HepG2 (cell line): Measurements from ENCODE around the gene CTSZ. TPM values are rescaled to one million over a fixed set of nuclear protein-coding genes. Genes with fewer than 3 reads are reported as not detected.

Experiments used
- CREM ChIP-seq, 2 experiments: sonication (generic) in 1 of 2; formaldehyde crosslinking in 1 of 2; IDR thresholded peaks; 2 replicates each; pipeline versions ENCODE4 v1.4.0 to v1.6.1; 2016 to 2020; ENCODE audit warnings: antibody characterized with exemption in 1 of 2, mild to moderate bottlenecking in 1 of 2, missing genetic modification reagents in 1 of 2
- DPF2 ChIP-seq: sonication (generic); formaldehyde crosslinking; IDR thresholded peaks from 2 replicates; pipeline ENCODE4 v1.4.0; 2020; ENCODE audit warnings: mild to moderate bottlenecking, low read depth, missing genetic modification reagents, borderline replicate concordance
- NFIB ChIP-seq: sonication (generic); formaldehyde crosslinking; IDR thresholded peaks from 2 replicates; pipeline ENCODE4 v1.9.0; 2021; ENCODE audit warnings: missing genetic modification reagents, mild to moderate bottlenecking, borderline replicate concordance
- NR2F6 ChIP-seq, 2 experiments: IDR thresholded peaks; 2 replicates each; pipeline ENCODE4 v1.6.1; 2016; ENCODE audit warnings: antibody characterized with exemption in 1 of 2, mild to moderate bottlenecking in 1 of 2
- PHF8 ChIP-seq: sonication (generic); formaldehyde crosslinking; IDR thresholded peaks from 2 replicates; pipeline ENCODE4 v1.5.0; 2020; ENCODE audit warnings: missing genetic modification reagents
- SMAD1 ChIP-seq: sonication (generic); formaldehyde crosslinking; IDR thresholded peaks from 2 replicates; pipeline ENCODE4 v1.4.0; 2020; ENCODE audit warnings: missing genetic modification reagents, low read depth, mild to moderate bottlenecking, borderline replicate concordance
- THYN1 ChIP-seq: sonication (generic); formaldehyde crosslinking; IDR thresholded peaks from 2 replicates; pipeline ENCODE4 v1.8.1; 2023; ENCODE audit warnings: low read depth, mild to moderate bottlenecking, moderate library complexity, missing genetic modification reagents, borderline replicate concordance
- ZNF563 ChIP-seq: sonication (generic); formaldehyde crosslinking; IDR thresholded peaks from 2 replicates; pipeline ENCODE4 v1.8.0; 2022; ENCODE audit warnings: mild to moderate bottlenecking, moderate library complexity, missing genetic modification reagents
- ZNF891 ChIP-seq: sonication (generic); formaldehyde crosslinking; IDR thresholded peaks from 2 replicates; pipeline ENCODE4 v1.5.0; 2020; ENCODE audit warnings: mild to moderate bottlenecking, missing genetic modification reagents
- polyA plus RNA-seq, 8 experiments: library from polyadenylated mRNA; depleted of rRNA in 3 of 8; stranded (reverse) in 7 of 8; unstranded in 1 of 8; fragments of >200 nt; fragmentation: Illumina TruSeq in 4 of 8; extraction: Trizol in 4 of 8; gene quantifications; 2 replicates each; pipeline versions ENCODE4 v1.2.1 to v1.2.3, GENCODE V29; 2011 to 2016; ENCODE audit warnings: low read depth in 4 of 8, missing spikeins in 1 of 8, mixed read lengths in 1 of 8; ENCODE audit not compliant: insufficient read depth in 1 of 8
- total RNA-seq, 5 experiments: library from RNA; depleted of rRNA; stranded (reverse); fragments of >200 nt; fragmentation: Illumina TruSeq; extraction: Trizol; gene quantifications; 2 replicates each; pipeline ENCODE4 v1.2.3, GENCODE V29; 2016; ENCODE audit warnings: low read depth in 1 of 5
- TF ChIP-seq, protein P1 (sequence below): sonication (generic); formaldehyde crosslinking; IDR thresholded peaks from 2 replicates; pipeline ENCODE4 v1.5.1; 2020; ENCODE audit warnings: missing genetic modification reagents, mild to moderate bottlenecking, borderline replicate concordance
- TF ChIP-seq, protein P2 (sequence below): sonication (generic); formaldehyde crosslinking; IDR thresholded peaks from 2 replicates; pipeline ENCODE4 v1.8.1; 2022; ENCODE audit warnings: mild to moderate bottlenecking, missing genetic modification reagents
- TF ChIP-seq, protein P3 (sequence below): sonication (generic); formaldehyde crosslinking; IDR thresholded peaks from 2 replicates; pipeline ENCODE4 v1.4.0; 2020; ENCODE audit warnings: missing genetic modification reagents
- TF ChIP-seq, protein P4 (sequence below): IDR thresholded peaks from 2 replicates; pipeline ENCODE4 v1.6.1; 2012; ENCODE audit warnings: inconsistent platforms
- TF ChIP-seq, protein P5 (sequence below): sonication (generic); formaldehyde crosslinking; IDR thresholded peaks from 2 replicates; pipeline ENCODE4 v1.5.1; 2020; ENCODE audit warnings: missing genetic modification reagents, mild to moderate bottlenecking, borderline replicate concordance
- TF ChIP-seq, protein P6 (sequence below): sonication (generic); formaldehyde crosslinking; IDR thresholded peaks from 2 replicates; pipeline ENCODE4 v1.4.0; 2020; ENCODE audit warnings: mild to moderate bottlenecking, missing genetic modification reagents, borderline replicate concordance

CTSZ gene
- total and polyA plus RNA-seq, 2 of the 13 experiments (the other 11 are each of a cell fraction or from before 2014, with no cell fraction given) = 0.33 TPM; not detected in 1

DNA sequence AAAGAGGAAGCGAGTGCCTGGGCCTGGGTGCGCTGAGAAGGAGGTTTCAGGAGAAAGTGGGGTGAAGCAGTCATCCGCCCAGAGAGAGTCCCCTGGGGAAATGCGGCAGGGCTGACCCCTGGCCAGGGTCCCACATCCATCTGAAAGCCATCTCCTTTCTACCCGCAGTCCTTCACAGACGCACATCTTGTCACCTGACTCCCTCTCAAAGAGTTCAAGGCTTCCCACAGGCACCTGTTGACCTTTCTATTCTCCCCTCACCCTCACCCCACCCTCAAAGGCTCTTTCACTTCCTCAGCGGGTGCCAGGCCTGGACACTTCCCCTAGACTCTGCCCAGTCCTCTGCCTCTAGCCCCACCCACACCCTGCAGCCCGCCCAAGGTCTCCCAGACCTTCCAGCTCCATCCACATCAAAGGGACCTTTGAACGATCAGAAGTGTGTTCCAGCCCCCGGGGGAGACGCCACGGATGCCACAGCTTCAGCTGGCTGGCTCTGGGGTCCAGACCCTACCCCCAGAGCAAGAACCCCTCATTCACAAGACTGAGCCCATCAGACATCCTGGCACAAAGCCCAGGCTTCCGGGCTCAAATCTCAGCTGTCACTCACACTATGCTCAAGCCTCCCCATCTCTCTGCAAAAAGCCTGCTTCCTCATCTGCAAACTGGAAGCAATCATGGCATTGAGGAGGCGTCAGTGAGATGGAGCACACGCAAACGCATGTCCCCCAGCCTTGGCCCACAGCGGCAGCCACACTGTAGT is 2.1 kb downstream of the CTSZ start (continued):
- TF ChIP-seq, protein P1, sequence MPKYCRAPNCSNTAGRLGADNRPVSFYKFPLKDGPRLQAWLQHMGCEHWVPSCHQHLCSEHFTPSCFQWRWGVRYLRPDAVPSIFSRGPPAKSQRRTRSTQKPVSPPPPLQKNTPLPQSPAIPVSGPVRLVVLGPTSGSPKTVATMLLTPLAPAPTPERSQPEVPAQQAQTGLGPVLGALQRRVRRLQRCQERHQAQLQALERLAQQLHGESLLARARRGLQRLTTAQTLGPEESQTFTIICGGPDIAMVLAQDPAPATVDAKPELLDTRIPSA (CRISPR knock-in tag) = no peak
- TF ChIP-seq, protein P2, sequence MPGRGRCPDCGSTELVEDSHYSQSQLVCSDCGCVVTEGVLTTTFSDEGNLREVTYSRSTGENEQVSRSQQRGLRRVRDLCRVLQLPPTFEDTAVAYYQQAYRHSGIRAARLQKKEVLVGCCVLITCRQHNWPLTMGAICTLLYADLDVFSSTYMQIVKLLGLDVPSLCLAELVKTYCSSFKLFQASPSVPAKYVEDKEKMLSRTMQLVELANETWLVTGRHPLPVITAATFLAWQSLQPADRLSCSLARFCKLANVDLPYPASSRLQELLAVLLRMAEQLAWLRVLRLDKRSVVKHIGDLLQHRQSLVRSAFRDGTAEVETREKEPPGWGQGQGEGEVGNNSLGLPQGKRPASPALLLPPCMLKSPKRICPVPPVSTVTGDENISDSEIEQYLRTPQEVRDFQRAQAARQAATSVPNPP (CRISPR knock-in tag) = no peak
- no peak for TF ChIP-seq NFIB (CRISPR knock-in tag)
- TF ChIP-seq, protein P3, sequence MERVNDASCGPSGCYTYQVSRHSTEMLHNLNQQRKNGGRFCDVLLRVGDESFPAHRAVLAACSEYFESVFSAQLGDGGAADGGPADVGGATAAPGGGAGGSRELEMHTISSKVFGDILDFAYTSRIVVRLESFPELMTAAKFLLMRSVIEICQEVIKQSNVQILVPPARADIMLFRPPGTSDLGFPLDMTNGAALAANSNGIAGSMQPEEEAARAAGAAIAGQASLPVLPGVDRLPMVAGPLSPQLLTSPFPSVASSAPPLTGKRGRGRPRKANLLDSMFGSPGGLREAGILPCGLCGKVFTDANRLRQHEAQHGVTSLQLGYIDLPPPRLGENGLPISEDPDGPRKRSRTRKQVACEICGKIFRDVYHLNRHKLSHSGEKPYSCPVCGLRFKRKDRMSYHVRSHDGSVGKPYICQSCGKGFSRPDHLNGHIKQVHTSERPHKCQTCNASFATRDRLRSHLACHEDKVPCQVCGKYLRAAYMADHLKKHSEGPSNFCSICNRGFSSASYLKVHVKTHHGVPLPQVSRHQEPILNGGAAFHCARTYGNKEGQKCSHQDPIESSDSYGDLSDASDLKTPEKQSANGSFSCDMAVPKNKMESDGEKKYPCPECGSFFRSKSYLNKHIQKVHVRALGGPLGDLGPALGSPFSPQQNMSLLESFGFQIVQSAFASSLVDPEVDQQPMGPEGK (CRISPR knock-in tag) = peak; percentile 85
- TF ChIP-seq PHF8 = peak; percentile 29; the same call in 1 of the 2 replicates
- TF ChIP-seq CREM (IDR thresholded peaks at IDR 0.05) = peak; percentile 30; the same call in 1 of the 2 replicates
- no peak for TF ChIP-seq CREM (CRISPR knock-in tag; IDR thresholded peaks at IDR 0.05)
- peak; percentile 86 for TF ChIP-seq NR2F6 (IDR thresholded peaks at IDR 0.05)
- peak; percentile 87 for TF ChIP-seq NR2F6 (CRISPR knock-in tag; IDR thresholded peaks at IDR 0.05)
- TF ChIP-seq, protein P4, sequence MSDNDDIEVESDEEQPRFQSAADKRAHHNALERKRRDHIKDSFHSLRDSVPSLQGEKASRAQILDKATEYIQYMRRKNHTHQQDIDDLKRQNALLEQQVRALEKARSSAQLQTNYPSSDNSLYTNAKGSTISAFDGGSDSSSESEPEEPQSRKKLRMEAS = peak; percentile 39; the same call in 1 of the 2 replicates
- peak; percentile 39; the same call in 1 of the 2 replicates for TF ChIP-seq DPF2
- 0 out of 2 replicates have a peak, but pooled peaks have one; percentile 22 for TF ChIP-seq SMAD1 (CRISPR knock-in tag)
- TF ChIP-seq, protein P5, sequence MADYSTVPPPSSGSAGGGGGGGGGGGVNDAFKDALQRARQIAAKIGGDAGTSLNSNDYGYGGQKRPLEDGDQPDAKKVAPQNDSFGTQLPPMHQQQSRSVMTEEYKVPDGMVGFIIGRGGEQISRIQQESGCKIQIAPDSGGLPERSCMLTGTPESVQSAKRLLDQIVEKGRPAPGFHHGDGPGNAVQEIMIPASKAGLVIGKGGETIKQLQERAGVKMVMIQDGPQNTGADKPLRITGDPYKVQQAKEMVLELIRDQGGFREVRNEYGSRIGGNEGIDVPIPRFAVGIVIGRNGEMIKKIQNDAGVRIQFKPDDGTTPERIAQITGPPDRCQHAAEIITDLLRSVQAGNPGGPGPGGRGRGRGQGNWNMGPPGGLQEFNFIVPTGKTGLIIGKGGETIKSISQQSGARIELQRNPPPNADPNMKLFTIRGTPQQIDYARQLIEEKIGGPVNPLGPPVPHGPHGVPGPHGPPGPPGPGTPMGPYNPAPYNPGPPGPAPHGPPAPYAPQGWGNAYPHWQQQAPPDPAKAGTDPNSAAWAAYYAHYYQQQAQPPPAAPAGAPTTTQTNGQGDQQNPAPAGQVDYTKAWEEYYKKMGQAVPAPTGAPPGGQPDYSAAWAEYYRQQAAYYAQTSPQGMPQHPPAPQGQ (CRISPR knock-in tag) = 0 out of 2 replicates have a peak, but pooled peaks have one; percentile 21
- 0 out of 2 replicates have a peak, but pooled peaks have one; percentile 63 for TF ChIP-seq THYN1 (CRISPR knock-in tag)
- no peak for TF ChIP-seq ZNF891 (CRISPR knock-in tag)
- TF ChIP-seq, protein P6, sequence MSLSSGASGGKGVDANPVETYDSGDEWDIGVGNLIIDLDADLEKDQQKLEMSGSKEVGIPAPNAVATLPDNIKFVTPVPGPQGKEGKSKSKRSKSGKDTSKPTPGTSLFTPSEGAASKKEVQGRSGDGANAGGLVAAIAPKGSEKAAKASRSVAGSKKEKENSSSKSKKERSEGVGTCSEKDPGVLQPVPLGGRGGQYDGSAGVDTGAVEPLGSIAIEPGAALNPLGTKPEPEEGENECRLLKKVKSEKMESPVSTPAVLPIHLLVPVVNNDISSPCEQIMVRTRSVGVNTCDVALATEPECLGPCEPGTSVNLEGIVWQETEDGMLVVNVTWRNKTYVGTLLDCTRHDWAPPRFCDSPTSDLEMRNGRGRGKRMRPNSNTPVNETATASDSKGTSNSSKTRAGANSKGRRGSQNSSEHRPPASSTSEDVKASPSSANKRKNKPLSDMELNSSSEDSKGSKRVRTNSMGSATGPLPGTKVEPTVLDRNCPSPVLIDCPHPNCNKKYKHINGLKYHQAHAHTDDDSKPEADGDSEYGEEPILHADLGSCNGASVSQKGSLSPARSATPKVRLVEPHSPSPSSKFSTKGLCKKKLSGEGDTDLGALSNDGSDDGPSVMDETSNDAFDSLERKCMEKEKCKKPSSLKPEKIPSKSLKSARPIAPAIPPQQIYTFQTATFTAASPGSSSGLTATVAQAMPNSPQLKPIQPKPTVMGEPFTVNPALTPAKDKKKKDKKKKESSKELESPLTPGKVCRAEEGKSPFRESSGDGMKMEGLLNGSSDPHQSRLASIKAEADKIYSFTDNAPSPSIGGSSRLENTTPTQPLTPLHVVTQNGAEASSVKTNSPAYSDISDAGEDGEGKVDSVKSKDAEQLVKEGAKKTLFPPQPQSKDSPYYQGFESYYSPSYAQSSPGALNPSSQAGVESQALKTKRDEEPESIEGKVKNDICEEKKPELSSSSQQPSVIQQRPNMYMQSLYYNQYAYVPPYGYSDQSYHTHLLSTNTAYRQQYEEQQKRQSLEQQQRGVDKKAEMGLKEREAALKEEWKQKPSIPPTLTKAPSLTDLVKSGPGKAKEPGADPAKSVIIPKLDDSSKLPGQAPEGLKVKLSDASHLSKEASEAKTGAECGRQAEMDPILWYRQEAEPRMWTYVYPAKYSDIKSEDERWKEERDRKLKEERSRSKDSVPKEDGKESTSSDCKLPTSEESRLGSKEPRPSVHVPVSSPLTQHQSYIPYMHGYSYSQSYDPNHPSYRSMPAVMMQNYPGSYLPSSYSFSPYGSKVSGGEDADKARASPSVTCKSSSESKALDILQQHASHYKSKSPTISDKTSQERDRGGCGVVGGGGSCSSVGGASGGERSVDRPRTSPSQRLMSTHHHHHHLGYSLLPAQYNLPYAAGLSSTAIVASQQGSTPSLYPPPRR (CRISPR knock-in tag) = peak; percentile 78
- TF ChIP-seq ZNF563 (CRISPR knock-in tag) = peak; percentile 57; the same call in 1 of the 2 replicates
